Stomach (tissue), 4 donors: ENCODE measurements around the gene FAM13B.

Source experiments
- CTCF ChIP-seq, 7 experiments: fragments of 450-650 bp in 4 of 7; fragments of 200-600 bp in 3 of 7; sonication (generic) in 3 of 7; IDR thresholded peaks; one replicate each; pipeline ENCODE4 v1.5.1; 2016 to 2019; ENCODE audit warnings: antibody characterized with exemption in 7 of 7, control low read depth in 2 of 7, mild to moderate bottlenecking in 1 of 7
- EP300 ChIP-seq: sonication (generic); formaldehyde crosslinking; IDR thresholded peaks from one replicate; pipeline ENCODE4 v1.6.1; 2017; ENCODE audit warnings: antibody characterized with exemption
- POLR2A ChIP-seq, 4 donors: fragments of 450-650 bp; IDR thresholded peaks; one replicate each; pipeline ENCODE4 v1.6.1; 2016; ENCODE audit warnings: antibody characterized with exemption in 4 of 4, control low read depth in 2 of 4, mild to moderate bottlenecking in 1 of 4, moderate library complexity in 1 of 4
- POLR2AphosphoS5 ChIP-seq, 3 donors: sonication (generic); formaldehyde crosslinking; IDR thresholded peaks; one replicate each; pipeline ENCODE4 v1.6.1; 2016; ENCODE audit warnings: antibody characterized with exemption in 3 of 3

DNA sequence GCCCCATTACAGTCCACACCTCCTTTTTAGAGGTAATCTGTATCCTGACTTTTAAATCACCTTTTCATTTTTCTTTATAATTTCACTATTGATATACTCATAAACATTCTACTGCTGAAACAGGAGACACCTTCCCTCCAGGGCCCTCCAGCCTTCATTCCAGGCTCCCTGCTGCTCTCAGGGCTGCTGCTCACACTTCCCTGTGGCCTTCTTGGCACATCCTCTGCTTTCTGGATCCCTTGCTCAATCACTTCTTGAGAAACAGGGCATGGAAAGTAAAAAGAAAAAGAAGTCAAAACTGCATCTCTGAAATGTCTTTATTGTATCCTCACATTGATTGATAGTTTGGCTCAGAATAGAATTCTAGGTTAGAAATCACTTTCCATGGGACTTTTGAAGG is 31.6 kb upstream of the FAM13B start:
- TF ChIP-seq CTCF (IDR thresholded peaks at IDR 0.05) (no peak), POLR2A (IDR thresholded peaks at IDR 0.05) (no peak), EP300 (no peak), POLR2AphosphoS5 (IDR thresholded peaks at IDR 0.05) (no peak)
